NCI-H128 (cell line): ENCODE data around the gene ZDHHC11.
"Not testable (repeated sequence)": the region's sequence is repeated elsewhere in the genome, so short reads cannot be mapped to it uniquely, and the experiment has no call there.

ENCODE experiments used
- DNase-seq: peaks from one replicate; lab custom pipeline; 2025; ENCODE audit not compliant: unreplicated experiment; lab: John Stamatoyannopoulos, UW

ZDHHC11 gene

GRCh38 chr5:778421-778820, 72.4 kb downstream of the ZDHHC11 start:
- DNase-seq: not testable (repeated sequence)

DNA sequence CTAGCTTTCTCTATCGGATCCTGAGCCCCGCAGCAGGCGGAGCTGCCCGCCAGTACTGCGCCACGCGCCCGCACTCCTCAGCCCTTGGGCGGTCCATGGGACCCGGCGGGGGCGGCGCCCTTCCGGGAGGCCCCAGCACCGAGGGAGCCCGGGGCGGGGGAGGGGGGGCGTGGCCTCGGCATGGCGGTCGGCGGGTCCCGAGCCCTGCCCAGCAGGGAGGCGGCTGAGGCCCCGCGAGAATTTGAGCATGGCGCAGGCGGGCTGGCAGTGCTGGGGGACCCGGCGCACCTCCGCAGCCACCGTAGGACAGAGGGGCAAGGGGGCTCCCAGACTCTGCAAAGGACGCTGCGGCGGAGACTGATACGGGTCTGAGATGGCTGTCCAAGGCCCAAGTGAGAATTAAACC, 73.0 kb downstream of the ZDHHC11 start:
- no peak for DNase-seq

- no peak for DNase-seq
Measured at GRCh38 chr5:776862-777711, 73.7 kb downstream of the ZDHHC11 start.

DNA sequence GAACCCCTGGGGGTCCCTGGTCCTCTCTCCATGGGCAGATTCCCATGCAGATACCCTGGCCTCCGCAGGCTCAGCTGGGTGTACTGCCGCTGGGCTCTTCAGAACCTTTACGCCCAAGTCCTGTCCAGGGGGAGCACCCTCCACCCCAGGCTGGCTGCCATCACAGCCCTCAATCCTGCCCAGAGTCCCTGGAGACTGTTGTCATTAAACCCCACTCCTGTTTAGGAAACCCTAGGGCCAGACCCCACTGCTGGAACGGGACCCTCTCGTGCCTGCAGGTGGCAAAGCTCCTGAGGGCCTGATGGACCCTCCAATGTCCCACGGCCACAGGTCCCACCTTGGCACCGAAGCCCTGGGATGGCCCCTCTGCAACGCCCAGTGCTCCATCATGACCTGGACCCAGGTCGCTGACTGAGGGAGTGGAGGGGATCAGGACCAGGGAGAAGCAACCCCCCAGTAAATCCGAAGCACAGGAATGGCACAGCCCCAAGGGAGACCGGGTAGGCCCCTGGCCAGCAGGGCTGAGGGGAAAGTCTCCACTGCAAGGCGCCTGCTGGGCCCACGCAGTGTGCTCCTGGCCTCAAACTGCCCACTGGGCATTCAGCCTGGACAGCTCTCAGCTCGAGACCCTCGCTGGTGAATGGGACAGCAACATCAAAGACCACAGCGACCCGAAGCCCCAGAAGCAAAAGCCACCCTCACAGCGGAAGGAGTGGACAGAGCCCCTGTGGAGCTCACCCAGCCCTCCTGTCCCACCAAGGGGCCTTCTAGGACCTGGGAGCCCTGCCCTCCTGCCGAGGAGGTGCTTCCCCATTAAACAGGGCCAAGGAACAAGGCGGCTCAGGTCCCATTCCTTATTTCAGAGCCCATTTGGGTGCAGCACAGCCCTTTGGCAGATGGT, 74.6 kb downstream of the ZDHHC11 start:
- no peak for DNase-seq

GRCh38 chr5:775595-775960, 75.2 kb downstream of the ZDHHC11 start:
- DNase-seq: not testable (repeated sequence)

GRCh38 chr5:774854-775505, 75.8 kb downstream of the ZDHHC11 start:
- not testable (repeated sequence) for DNase-seq

- DNase-seq: not testable (repeated sequence)
Measured at GRCh38 chr5:774304-774703, 76.5 kb downstream of the ZDHHC11 start.

DNA sequence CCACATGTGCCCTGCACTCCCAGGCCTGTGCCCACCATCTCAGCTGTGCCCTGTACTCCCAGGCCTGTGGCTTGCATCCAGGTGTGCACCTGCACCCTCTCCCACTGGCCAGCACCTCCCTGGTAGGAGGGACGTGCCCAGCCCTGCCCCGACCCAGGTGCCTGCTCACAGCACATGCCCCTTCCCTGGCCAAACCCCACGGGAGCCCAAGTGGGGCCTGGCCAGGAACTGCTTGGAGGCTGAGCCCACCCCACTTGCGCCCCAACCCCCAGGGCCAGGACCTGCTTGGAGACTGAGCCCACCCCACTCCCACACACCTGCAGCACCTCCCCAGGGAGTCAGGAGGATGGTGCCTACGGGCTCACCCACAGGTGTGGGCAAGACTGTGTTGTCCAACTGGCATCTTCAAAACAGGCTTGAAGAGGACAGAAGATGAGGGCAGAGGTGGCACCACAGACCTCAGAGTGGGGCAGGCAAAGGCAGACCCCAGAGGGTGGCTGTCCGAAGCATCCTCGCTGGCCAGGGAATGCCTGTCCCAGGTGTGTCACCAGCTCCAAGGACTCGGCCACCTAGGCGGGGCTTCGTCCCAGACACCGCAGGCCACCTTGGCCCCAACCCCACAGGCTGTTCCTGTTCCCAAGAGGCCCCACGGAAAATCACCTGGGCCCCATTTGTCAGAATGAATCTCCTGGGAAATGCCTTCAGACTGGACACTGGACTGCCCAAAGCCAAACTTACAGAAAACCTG, 77.1 kb downstream of the ZDHHC11 start:
- DNase-seq: no peak

GRCh38 chr5:772931-773330, 77.9 kb downstream of the ZDHHC11 start:
- DNase-seq: not testable (repeated sequence)

DNA sequence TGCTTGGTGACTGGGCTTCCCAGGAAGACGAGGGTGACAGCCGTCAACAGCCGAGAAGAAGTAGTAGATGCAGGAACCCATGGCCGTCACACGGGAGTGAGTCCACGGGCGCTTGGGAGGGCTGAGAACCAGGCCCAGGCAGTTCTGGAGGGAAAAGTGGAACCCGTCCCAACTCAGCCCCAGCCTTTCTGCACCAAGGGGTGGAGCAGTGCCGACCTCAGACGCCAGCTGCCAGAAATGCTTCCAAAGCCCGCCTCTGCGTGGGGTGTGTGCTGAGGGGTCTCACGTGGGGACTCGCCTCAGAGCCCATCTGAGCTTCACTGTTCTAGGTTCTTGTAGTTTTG, 78.3 kb downstream of the ZDHHC11 start:
- DNase-seq: not testable (repeated sequence)

DNA sequence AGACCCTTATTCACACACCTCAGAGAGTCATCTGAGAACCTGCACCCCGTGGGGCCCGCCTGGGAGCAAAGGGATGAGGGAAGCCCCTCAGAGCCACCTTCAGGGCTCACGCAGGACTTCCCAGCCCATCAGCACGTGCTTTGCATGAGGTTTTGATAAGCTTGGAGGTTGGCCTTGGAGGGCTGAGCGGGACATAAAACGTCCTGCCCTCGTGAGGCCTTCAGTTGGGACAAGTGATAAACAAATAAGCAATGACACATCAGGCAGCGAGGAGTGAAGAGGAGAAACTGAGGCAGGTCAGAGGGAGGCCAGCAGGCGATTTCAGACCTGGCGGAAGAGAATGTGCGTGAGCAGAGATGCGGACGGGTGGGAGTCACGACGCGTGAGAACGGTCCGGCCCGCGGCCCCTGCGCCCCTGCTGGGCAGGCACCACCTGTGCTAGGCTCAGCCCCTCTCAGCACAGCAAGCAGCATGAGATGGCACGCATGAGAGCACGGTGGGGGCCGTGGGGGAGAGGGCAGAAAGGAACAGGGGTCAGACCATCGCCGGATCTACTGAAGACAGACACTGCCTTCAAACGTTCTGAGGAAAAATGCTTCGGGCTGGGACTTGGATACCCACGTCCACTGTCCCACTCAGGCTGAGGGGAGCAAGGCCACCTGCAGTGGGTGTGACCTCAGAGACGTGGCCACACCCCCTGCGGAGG, 78.8 kb downstream of the ZDHHC11 start:
- not testable (repeated sequence) for DNase-seq

- not testable (repeated sequence) for DNase-seq
Measured at GRCh38 chr5:771087-771781, 79.6 kb downstream of the ZDHHC11 start.

DNA sequence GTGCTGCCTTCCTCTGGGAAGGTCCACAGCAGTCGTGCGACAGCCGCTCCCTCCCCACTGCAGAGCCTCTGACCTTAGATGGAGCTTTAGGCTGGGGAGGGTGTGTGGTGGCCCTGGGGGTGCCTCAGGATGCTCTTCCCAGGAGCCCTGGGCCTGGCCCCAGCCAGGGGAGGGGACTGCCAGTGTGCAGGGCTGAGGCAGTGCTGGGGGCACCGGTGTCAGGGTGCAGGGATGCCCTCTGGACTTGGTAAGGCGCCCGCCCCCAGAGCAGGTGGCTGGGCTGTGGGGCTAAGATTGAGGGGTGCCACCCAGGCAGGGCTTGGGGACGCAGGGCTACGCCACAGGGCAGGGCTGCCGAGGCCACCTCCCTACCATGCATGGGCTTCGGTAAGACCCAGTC, 80.2 kb downstream of the ZDHHC11 start:
- DNase-seq: not testable (repeated sequence)

GRCh38 chr5:769485-770145, 81.2 kb downstream of the ZDHHC11 start:
- DNase-seq: not testable (repeated sequence)

DNA sequence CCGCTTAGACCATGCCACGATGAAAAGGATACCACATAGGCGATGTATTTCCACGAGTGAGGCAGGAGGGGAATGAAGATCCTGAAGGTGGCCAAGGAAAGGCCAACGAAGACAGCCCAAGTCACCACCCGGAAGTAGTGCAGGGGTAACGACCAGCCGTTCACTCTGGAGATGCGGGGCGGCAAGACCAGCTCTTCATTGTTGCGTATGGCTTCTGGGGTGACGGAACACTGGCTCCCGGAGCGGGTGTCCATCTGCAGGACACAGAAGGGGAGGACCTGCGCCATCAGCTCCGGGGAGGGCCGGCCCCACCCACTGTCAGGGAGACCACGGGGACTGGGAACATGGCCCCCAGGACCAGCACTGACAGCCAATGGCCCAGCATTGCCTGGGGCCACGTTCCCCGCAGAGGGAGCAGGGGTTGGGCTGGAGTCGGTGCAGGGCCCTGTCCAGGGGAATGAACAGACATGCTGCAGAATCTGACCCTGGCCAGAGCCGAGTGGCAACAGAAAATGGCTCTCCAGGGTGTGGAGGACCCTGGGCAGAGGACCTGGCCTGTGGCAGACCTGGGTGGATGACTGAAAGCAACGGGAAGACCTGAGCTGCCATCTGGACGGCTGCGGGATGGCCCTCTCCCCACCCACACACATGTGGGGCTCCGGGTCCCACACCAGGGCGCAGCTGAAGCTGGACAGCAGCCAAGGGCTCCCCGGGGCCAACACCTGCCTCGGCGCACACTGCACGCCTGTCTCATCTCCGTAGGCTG, 83.9 kb downstream of the ZDHHC11 start:
- no peak for DNase-seq

DNA sequence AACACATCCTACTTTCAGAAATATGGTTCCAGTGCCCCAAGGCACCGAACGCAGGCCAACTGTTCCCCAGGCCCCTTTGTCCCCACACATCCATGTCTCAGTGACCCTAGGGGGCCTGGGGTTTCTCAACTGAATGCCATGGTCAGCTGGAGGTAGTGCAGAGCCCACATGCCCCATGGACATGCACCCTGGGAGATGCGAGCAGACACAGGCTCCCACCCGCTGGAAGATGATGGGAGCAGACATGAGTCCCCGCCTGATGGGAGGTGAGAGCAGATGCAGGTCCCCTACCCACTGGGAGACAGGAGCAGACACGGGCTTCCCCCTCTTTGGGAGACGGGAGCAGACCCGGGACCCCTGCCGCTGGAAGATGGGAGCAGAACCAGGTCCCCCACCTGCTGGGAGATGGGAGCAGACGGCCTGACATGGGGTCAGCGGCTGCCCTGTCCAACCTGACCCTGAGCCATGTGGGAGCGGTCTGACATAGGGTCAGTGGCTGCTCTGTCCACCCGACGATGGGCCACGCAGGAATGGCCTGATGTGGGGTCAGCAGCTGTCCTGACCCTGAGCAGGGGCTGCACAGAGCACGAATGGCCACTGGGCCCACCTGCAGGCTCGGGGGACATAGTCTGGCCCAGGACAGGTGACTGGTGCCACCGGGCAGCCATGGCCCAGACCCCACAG, 84.7 kb downstream of the ZDHHC11 start:
- no peak for DNase-seq

DNA sequence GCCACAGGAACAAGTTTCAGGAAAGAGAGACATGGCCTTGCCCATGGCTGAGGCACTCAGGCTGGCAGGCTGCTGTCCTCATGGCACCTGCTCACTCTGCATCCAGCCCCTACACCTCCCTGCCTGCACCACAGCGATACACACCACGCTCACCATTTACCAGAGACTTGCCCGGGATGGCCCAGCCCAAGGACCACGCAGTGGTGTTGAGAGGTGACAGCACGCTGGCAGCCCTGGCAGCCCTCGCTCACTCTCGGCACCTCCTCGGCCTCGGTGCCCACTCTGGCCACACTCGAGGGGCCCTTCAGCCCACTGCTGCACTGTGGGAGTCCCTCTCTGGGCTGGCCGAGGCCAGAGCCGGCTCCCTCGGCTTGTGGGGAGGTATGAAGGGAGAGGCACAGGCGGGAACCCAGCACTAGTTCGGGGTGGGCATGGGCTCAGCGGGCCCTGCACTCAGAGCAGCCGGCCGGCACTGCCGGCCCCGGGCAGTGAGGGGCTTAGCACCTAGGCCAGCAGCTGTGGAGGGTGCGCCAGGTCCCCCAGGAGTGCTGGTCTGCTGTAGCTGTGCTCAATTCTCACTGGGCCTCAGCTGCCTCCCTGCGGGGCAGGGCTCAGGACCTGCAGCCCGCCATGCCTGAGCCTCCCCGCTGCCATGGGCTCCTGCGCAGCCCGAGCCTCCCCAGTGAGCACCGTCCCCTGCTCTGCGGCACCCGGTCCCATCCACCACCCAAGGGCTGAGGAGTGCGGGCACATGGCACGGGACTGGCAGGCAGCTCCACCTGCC, 86.6 kb downstream of the ZDHHC11 start:
- DNase-seq: no peak
